NCI-H2029 (cell line): ENCODE results near the gene OXGR1.

Experiments
- DNase-seq: peaks from one replicate; lab custom pipeline; 2025; lab: John Stamatoyannopoulos, UW

The OXGR1 gene

DNA sequence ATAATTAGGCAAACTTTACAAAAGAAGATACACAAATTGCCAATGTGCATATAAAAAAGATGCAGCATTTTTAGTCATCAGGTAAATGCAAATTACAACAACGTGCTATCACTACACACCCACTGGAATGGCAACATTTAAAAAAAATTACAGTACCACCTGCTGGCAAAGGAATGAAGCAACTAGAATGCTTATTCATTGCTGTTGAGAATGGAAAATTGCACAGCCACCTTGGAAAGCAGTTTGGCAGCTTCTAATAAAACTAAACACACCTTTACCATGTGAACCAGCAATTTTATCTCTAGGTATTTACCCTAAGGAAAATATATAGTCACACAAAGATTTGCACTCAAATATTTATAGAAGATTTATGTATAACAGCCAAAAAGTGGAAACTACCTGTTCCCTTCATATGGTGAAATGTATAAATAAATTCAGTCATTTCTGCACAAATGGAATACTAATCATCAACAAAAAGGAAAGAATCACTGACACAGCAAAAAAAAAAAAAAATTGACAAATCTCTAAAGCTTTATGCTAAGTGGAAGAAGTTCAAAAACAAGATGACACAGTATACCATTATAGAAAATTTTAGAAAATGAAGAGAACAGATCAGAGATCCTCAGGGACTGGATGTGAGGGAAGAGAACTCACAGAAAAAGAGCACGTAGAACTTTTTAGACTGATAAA, 30.3 kb downstream of the OXGR1 start:
- no peak for DNase-seq

DNA sequence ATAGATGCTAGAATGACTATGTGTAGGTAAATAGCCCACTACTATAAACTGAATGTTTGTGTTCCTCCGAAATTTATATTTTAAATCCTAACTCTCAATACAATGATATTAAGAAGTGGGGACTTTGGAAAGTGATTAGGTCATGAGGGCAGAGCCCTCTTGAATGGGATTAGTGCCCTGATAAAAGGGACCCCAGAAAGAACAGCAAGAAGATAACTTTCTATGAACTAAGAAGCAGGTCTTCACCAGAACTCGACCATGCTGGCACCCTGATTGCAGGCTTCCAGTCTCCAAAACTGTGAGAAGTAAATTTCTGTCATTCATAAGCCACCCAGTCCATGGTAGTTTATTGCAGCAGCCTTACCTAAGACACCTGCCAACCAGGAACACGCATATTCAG, 33.9 kb downstream of the OXGR1 start:
- DNase-seq: no peak

DNA sequence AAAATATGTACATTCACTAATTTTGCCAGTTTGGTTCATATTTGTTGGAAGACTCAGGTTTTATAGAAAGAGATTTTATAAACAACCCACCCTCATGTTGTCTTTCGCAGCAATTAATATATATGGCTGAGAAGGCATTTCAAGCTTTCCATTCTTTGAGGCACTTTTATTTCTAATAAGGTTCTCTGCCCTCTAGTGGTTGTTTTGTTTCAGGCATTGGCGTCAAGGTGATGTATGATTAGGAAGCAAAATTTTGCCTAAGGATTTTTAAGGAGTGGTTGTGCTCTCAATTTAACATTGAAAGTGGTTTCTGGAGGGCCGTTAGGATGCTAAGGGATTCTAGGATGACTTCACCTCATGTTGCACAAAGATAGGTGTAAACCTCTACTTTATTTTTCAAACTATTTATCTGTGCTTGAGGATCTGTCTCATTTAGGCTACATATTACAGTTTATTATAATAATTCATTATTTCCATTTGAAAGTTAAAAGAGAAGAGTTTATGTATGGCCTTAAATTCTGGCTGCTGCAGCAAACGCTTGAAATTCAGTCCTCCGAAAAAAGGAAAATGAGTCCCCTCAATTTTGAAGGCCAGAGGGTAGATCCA, 35.9 kb downstream of the OXGR1 start:
- DNase-seq: peak; percentile 2

DNA sequence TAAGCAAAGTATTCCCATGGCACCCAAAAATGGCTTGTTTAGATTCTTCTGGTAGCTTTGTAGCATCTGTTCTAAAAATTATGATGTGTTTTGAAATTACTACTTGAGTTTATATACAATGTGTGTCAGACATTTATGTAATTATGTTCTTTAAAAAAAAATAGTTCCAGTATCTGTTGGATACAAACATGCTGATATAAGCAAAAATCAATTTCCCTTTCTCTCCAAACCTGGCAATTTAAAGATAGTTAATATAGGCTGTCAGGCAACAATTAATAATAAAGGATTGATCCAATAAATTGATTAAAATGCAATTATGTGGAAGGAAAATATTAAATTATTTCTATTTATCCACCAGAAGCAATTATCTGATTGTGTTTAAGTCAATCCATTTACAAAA, 41.7 kb downstream of the OXGR1 start:
- no peak for DNase-seq

DNA sequence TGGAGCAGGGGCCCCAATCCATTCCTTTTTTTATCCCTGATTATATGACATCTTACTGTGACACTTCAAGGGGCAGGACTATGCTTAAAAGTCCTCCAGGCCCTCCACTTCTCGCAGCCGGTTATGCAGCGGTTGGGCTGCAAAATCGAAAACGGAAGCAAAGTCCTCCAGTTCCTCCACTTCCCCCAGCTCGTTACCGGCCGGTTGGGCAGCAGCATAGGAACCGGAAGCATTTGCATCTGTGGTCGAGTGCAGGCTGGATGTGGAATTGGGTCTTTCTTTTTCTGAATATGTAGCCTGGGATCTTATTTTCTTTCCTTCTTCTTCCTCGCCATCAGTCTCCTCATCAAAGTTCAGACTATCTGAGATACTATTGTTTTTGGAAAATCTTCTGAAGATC, 46.1 kb downstream of the OXGR1 start:
- no peak for DNase-seq

DNA sequence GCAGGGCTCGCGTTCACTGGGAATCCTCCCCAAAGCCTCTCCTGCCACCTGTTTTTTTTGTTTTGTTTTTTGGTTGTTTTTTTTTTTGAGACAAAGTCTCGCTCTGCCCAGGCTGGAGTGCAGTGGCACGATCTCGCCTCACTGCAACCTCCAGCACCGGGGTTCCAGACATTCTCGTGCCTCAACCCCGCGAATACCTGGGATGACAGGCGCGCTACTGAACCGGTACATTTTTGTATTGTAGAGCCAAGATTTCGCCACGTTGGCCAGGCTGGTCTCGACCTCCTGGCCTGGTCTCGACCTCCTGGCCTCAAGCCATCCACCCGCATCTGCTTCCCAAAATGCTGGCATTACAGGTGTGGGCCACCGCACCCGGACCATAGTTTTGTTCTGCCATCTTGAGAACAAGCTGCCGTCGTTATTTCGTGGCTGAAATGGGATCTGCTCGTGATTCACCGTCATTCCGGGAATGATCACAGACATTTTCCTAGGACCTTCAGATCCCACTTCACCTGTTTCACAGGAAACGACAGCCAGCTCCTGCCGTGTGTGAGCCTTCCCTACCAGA, 46.8 kb downstream of the OXGR1 start:
- no peak for DNase-seq

DNA sequence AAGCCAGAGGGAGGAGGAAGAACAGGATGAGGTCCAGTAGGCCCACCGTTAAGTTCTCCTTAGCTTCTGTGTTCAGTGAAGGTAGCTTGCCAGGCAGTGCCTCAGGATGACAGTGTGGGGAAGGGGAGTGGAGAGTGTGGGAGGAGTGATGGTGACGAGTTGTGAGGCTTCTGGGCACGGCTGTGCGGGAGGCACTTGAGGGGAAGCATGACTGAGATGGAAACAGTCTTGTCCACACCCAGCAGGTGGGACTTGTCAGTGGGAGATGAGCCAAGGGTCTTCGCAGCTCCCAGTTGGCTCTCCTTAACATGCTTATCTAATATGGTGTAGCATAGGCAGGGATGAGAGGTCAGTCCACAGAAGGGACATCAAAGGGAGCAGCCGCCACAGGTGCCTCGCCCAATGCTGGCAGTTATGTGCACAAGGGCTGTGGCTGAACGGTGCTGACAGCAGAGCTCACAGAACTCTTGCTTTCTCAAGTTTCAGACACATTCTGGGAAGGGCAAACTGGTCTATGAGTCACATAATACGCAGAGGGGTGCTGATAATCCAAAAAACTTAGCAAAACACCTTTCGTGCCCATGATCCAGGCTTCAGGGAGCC, 47.5 kb downstream of the OXGR1 start:
- DNase-seq: no peak

DNA sequence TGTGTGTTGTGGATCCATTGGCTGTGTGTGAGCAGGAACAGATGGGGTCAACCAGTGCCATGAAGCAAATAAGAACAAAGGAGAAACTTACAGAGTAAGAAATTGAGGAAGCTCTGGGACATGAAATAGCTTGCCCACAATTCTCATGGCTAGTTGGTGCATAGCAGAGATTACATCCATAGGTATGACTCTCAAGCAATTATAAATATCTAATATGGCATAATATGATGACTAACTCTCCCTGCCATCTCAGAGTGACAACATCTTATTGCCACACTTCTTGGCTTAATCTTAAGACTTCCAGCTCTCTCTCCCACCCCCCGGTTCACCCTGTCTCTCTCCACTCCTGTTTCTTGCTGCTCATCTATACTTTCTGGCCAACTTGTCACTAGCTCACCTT, 53.3 kb downstream of the OXGR1 start:
- no peak for DNase-seq

DNA sequence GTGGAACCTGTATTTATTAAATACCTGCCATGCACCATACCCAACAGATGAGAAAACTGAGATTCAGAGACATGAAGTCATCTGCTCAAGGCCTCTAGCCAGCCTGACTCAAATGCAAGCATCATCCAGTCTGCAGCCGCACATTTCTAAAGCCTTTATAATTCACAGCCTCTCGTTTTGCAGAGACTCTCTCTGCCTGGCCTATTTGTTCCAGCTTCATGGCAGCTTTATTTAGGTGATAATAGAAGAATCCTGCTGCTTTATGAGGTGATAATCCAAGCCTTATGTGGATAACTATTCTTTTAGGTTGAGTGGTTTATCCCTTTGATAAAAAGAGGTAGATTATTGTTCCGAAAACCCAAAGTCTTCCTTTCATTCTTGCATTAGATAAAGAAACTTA, 58.4 kb downstream of the OXGR1 start:
- no peak for DNase-seq
